ENCODE measurements around the gene EI24. TPM values are rescaled to one million over a fixed set of nuclear protein-coding genes. Genes with fewer than 3 reads are reported as not detected.
"Not testable (repeated sequence)": the region's sequence is repeated elsewhere in the genome, so short reads cannot be mapped to it uniquely, and the experiment has no call there.

Gene EI24
- total RNA-seq, 1 experiment from 2014 or later = 41.6 TPM

GRCh38 chr11:125569915-125570621, 791 bp downstream of the EI24 start:
- Histone ChIP-seq H3K79me2 (ENCODE audit: low read length) (peaks cover 25% of the 10 kb centered on the region), H3K36me3 (ENCODE audit: insufficient read depth, low read length) (peaks cover 7% of the 10 kb centered on the region; the same call in 1 of the 2 replicates), H2AFZ (ENCODE audit: low read length) (no peak overlapping the region), H3K9me2 (replicated peaks; ENCODE audit: insufficient read depth, low read length) (no peaks in the 10 kb centered on the region), H4K20me1 (ENCODE audit: insufficient read depth, low read depth, low read length) (no peaks in the 10 kb centered on the region), H3K9me3 (ENCODE audit: low read length) (no peaks in the 10 kb centered on the region), H3K27ac (ENCODE audit: low read length) (0 out of 2 replicates have a peak overlapping the region, but pooled peaks have one; percentile 14), H3K4me3 (ENCODE audit: low read length) (peak overlapping the region; percentile 75), H3K9ac (ENCODE audit: low read length) (peak overlapping the region; percentile 87), H3K27me3 (ENCODE audit: low read length) (no peaks in the 10 kb centered on the region), H3K4me1 (ENCODE audit: low read length) (peaks cover 13% of the 10 kb centered on the region), H3K4me2 (ENCODE audit: low read depth, low read length, poor library complexity, severe bottlenecking) (peak overlapping the region; percentile 75)
- DNase-seq = peak; percentile 49

- Histone ChIP-seq H3K27ac (ENCODE audit: low read length) (no peak overlapping the region), H3K4me3 (ENCODE audit: low read length) (peak overlapping the region; percentile 75; the same call in 1 of the 2 replicates), H3K79me2 (ENCODE audit: low read length) (peaks cover 25% of the 10 kb centered on the region), H3K4me2 (ENCODE audit: low read depth, low read length, poor library complexity, severe bottlenecking) (peak overlapping the region; percentile 75), H3K36me3 (ENCODE audit: insufficient read depth, low read length) (peaks cover 7% of the 10 kb centered on the region; the same call in 1 of the 2 replicates), H3K9ac (ENCODE audit: low read length) (no peak overlapping the region; the same call in 1 of the 2 replicates), H2AFZ (ENCODE audit: low read length) (no peak overlapping the region), H4K20me1 (ENCODE audit: insufficient read depth, low read depth, low read length) (no peaks in the 10 kb centered on the region), H3K27me3 (ENCODE audit: low read length) (no peaks in the 10 kb centered on the region), H3K9me3 (ENCODE audit: low read length) (no peaks in the 10 kb centered on the region), H3K9me2 (replicated peaks; ENCODE audit: insufficient read depth, low read length) (no peaks in the 10 kb centered on the region), H3K4me1 (ENCODE audit: low read length) (peaks cover 13% of the 10 kb centered on the region)
- DNase-seq = no peak
Observed at GRCh38 chr11:125570952-125571351, 1.7 kb downstream of the EI24 start.

- H3K4me2 ChIP-seq (ENCODE audit: low read depth, low read length, poor library complexity, severe bottlenecking) = no peak overlapping the region
- no peak overlapping the region for H3K9ac ChIP-seq (ENCODE audit: low read length)
- no peak overlapping the region for H2AFZ ChIP-seq (ENCODE audit: low read length)
- no peaks in the 10 kb centered on the region for H3K9me2 ChIP-seq (replicated peaks; ENCODE audit: insufficient read depth, low read length)
- no peak overlapping the region for H3K4me3 ChIP-seq (ENCODE audit: low read length)
- DNase-seq = no peak
- H4K20me1 ChIP-seq (ENCODE audit: insufficient read depth, low read depth, low read length) = no peaks in the 10 kb centered on the region
- H3K27me3 ChIP-seq (ENCODE audit: low read length) = no peaks in the 10 kb centered on the region
- no peaks in the 10 kb centered on the region for H3K9me3 ChIP-seq (ENCODE audit: low read length)
- no peak overlapping the region for H3K27ac ChIP-seq (ENCODE audit: low read length)
- H3K36me3 ChIP-seq (ENCODE audit: insufficient read depth, low read length) = peaks cover 10% of the 10 kb centered on the region; the same call in 1 of the 2 replicates
- H3K4me1 ChIP-seq (ENCODE audit: low read length) = peaks cover 13% of the 10 kb centered on the region
- peaks cover 25% of the 10 kb centered on the region for H3K79me2 ChIP-seq (ENCODE audit: low read length)
Observed at GRCh38 chr11:125572916-125573315, 3.6 kb downstream of the EI24 start.

- DNase-seq; H3K4me2 ChIP-seq (ENCODE audit: low read depth, low read length, poor library complexity, severe bottlenecking); H3K9me2 ChIP-seq (replicated peaks; ENCODE audit: insufficient read depth, low read length); H2AFZ ChIP-seq (ENCODE audit: low read length); H3K9me3 ChIP-seq (ENCODE audit: low read length); H3K36me3 ChIP-seq (ENCODE audit: insufficient read depth, low read length); H3K79me2 ChIP-seq (ENCODE audit: low read length); H3K4me1 ChIP-seq (ENCODE audit: low read length); H4K20me1 ChIP-seq (ENCODE audit: insufficient read depth, low read depth, low read length); H3K27me3 ChIP-seq (ENCODE audit: low read length); H3K27ac ChIP-seq (ENCODE audit: low read length); H3K4me3 ChIP-seq (ENCODE audit: low read length); H3K9ac ChIP-seq (ENCODE audit: low read length): not testable (repeated sequence)
Observed at GRCh38 chr11:125577181-125577580, 7.9 kb downstream of the EI24 start.

- Histone ChIP-seq H3K27me3 (ENCODE audit: low read length) (no peaks in the 10 kb centered on the region), H3K9me2 (replicated peaks; ENCODE audit: insufficient read depth, low read length) (no peaks in the 10 kb centered on the region), H3K36me3 (ENCODE audit: insufficient read depth, low read length) (peaks cover 5% of the 10 kb centered on the region; the same call in 1 of the 2 replicates), H2AFZ (ENCODE audit: low read length) (no peak overlapping the region), H3K4me1 (ENCODE audit: low read length) (no peaks in the 10 kb centered on the region), H3K9ac (ENCODE audit: low read length) (no peak overlapping the region), H3K27ac (ENCODE audit: low read length) (no peak overlapping the region), H3K4me2 (ENCODE audit: low read depth, low read length, poor library complexity, severe bottlenecking) (no peak overlapping the region), H4K20me1 (ENCODE audit: insufficient read depth, low read depth, low read length) (no peaks in the 10 kb centered on the region), H3K79me2 (ENCODE audit: low read length) (no peaks in the 10 kb centered on the region), H3K4me3 (ENCODE audit: low read length) (no peak overlapping the region), H3K9me3 (ENCODE audit: low read length) (no peaks in the 10 kb centered on the region)
- DNase-seq = no peak
Observed at GRCh38 chr11:125578783-125579182, 9.5 kb downstream of the EI24 start.

GRCh38 chr11:125579811-125580210, 10.5 kb downstream of the EI24 start:
- H3K36me3 ChIP-seq (ENCODE audit: insufficient read depth, low read length) = 0 out of 2 replicates have a peak, but pooled peaks cover 3% of the 10 kb centered on the region
- H3K27me3 ChIP-seq (ENCODE audit: low read length) = no peaks in the 10 kb centered on the region
- H4K20me1 ChIP-seq (ENCODE audit: insufficient read depth, low read depth, low read length) = no peaks in the 10 kb centered on the region

GRCh38 chr11:125583496-125583895, 14.2 kb downstream of the EI24 start:
- no peaks in the 10 kb centered on the region for H4K20me1 ChIP-seq (ENCODE audit: insufficient read depth, low read depth, low read length)
- no peaks in the 10 kb centered on the region for H3K79me2 ChIP-seq (ENCODE audit: low read length)
- H3K9me2 ChIP-seq (replicated peaks; ENCODE audit: insufficient read depth, low read length) = no peaks in the 10 kb centered on the region
- H3K4me3 ChIP-seq (ENCODE audit: low read length) = no peak overlapping the region
- no peak overlapping the region for H2AFZ ChIP-seq (ENCODE audit: low read length)
- H3K4me1 ChIP-seq (ENCODE audit: low read length) = peaks cover 6% of the 10 kb centered on the region
- no peak overlapping the region for H3K9ac ChIP-seq (ENCODE audit: low read length)
- no peak overlapping the region for H3K4me2 ChIP-seq (ENCODE audit: low read depth, low read length, poor library complexity, severe bottlenecking)
- H3K9me3 ChIP-seq (ENCODE audit: low read length) = no peaks in the 10 kb centered on the region
- H3K27me3 ChIP-seq (ENCODE audit: low read length) = no peaks in the 10 kb centered on the region
- no peak overlapping the region for H3K27ac ChIP-seq (ENCODE audit: low read length)
- no peak for DNase-seq
- no peaks in the 10 kb centered on the region for H3K36me3 ChIP-seq (ENCODE audit: insufficient read depth, low read length)

More at GRCh38 chr11:125579811-125580210, 10.5 kb downstream of the EI24 start:
- DNase-seq = no peak
- Histone ChIP-seq H3K79me2 (ENCODE audit: low read length) (no peaks in the 10 kb centered on the region), H3K4me3 (ENCODE audit: low read length) (no peak overlapping the region), H3K9ac (ENCODE audit: low read length) (no peak overlapping the region), H3K4me2 (ENCODE audit: low read depth, low read length, poor library complexity, severe bottlenecking) (no peak overlapping the region), H3K4me1 (ENCODE audit: low read length) (no peaks in the 10 kb centered on the region), H3K9me3 (ENCODE audit: low read length) (no peaks in the 10 kb centered on the region), H2AFZ (ENCODE audit: low read length) (no peak overlapping the region), H3K27ac (ENCODE audit: low read length) (no peak overlapping the region), H3K9me2 (replicated peaks; ENCODE audit: insufficient read depth, low read length) (no peaks in the 10 kb centered on the region)

GRCh38 chr11:125585487-125585886, 16.2 kb downstream of the EI24 start:
- no peak for DNase-seq
- no peaks in the 10 kb centered on the region for H3K9me3 ChIP-seq (ENCODE audit: low read length)
- H3K4me1 ChIP-seq (ENCODE audit: low read length) = peaks cover 11% of the 10 kb centered on the region
- H3K27me3 ChIP-seq (ENCODE audit: low read length) = no peaks in the 10 kb centered on the region
- no peak overlapping the region for H3K27ac ChIP-seq (ENCODE audit: low read length)
- H3K36me3 ChIP-seq (ENCODE audit: insufficient read depth, low read length) = no peaks in the 10 kb centered on the region
- H3K9me2 ChIP-seq (replicated peaks; ENCODE audit: insufficient read depth, low read length) = no peaks in the 10 kb centered on the region
- no peak overlapping the region for H3K4me3 ChIP-seq (ENCODE audit: low read length)
- H4K20me1 ChIP-seq (ENCODE audit: insufficient read depth, low read depth, low read length) = no peaks in the 10 kb centered on the region
- no peaks in the 10 kb centered on the region for H3K79me2 ChIP-seq (ENCODE audit: low read length)
- H2AFZ ChIP-seq (ENCODE audit: low read length) = no peak overlapping the region
- no peak overlapping the region for H3K9ac ChIP-seq (ENCODE audit: low read length)
- no peak overlapping the region for H3K4me2 ChIP-seq (ENCODE audit: low read depth, low read length, poor library complexity, severe bottlenecking)

Data from Karpas-422 (cell line).